Activated T-cell treated with anti-CD3 and anti-CD28 coated beads, Interleukin-2, amount 50 U/mL, for 72 hours (primary cell): ENCODE measurements around the gene AKT1. TPM values are rescaled to one million over a fixed set of nuclear protein-coding genes. Genes with fewer than 3 reads are reported as not detected.

Experiments
- ATAC-seq, 2 donors: fragments of 150-1000 bp; cut with Tn5 transposase; replicated peaks in 1 of 2; 2 replicates each; pipeline ENCODE4 v1.10.0; 2021; ENCODE audit warnings: moderate library complexity in 2 of 2, mild to moderate bottlenecking in 1 of 2
- DNase-seq, 2 donors: peaks; one replicate each; pipeline ENCODE4 v3.0.0; 2021 to 2022; ENCODE audit warnings: mixed read lengths in 1 of 2
- H3K27ac Mint-ChIP-seq: one replicate; pipeline ENCODE4 v1.8.0; 2022; ENCODE audit warnings: mild to moderate bottlenecking, moderate library complexity, mixed read lengths
- H3K27me3 Mint-ChIP-seq: one replicate; pipeline ENCODE4 v1.8.0; 2022; ENCODE audit warnings: low read depth, mixed read lengths
- H3K36me3 Mint-ChIP-seq, 2 donors: one replicate each; pipeline ENCODE4 v1.8.0; 2022; ENCODE audit warnings: mixed read lengths in 2 of 2, mild to moderate bottlenecking in 1 of 2; ENCODE audit not compliant: insufficient read depth in 2 of 2
- H3K4me1 Mint-ChIP-seq: one replicate; pipeline ENCODE4 v1.8.0; 2022; ENCODE audit warnings: low read depth, mixed read lengths
- H3K4me3 Mint-ChIP-seq, 2 donors: one replicate each; pipeline ENCODE4 v1.8.0; 2022; ENCODE audit warnings: mild to moderate bottlenecking in 2 of 2, mixed read lengths in 2 of 2, moderate library complexity in 2 of 2
- H3K9me3 Mint-ChIP-seq, 2 donors: one replicate each; pipeline ENCODE4 v1.8.0; 2022; ENCODE audit warnings: mixed read lengths in 2 of 2
- total RNA-seq, 2 donors: library from RNA; stranded (reverse); gene quantifications; one replicate each; pipeline ENCODE4 v1.2.3, GENCODE V29; 2022

AKT1 gene
- total RNA-seq, 2 donors from 2014 or later: 98.0 to 113 TPM

DNA sequence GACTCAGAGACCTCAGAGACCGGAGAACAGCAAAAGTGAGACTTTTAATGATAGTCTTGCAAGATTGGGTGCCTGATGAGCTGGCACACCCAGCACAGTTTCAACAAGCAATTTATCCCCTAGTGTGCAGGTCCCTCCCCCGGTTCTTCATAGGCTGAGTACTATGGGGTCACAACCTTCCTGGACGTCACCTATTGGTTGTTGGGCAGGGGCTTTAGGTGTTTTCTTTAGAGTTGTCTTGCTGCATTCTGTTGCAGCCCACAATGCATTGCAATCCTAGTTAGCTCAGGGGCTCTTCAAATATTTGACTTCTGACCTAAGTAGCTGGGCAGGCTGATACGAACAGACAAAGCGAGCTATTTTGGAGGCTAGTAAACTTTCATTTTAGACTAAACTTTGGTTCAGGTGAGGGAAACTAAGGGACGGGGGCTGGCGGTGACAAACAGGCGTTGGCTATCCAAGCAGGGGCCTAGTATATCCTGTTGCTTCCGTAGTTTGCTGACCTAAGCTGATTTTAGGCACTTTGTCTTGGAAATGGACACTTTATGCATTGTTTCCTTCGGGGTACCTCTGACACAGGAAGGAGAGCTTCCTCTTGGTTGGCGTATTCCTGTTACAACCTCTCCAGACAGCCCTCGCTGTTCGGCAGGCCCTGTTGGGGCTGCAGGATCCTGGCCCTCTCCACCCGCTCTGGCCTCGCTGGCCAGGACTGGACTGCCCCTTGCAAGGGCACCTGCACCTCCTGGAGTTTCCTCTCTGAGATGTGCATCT lies 28.5 kb downstream of the AKT1 start:
- Mint-ChIP-seq H3K27ac (no peak overlapping the region), H3K27me3 (no peaks in the 10 kb centered on the region), H3K9me3 (peaks cover 1 to 2% of the 10 kb centered on the region in 2 donors), H3K4me1 (peaks cover 8% of the 10 kb centered on the region), H3K4me3 (no peak overlapping the region), H3K36me3 (peaks cover 6 to 9% of the 10 kb centered on the region in 2 donors)
- no peak for ATAC-seq
- DNase-seq: no peak

DNA sequence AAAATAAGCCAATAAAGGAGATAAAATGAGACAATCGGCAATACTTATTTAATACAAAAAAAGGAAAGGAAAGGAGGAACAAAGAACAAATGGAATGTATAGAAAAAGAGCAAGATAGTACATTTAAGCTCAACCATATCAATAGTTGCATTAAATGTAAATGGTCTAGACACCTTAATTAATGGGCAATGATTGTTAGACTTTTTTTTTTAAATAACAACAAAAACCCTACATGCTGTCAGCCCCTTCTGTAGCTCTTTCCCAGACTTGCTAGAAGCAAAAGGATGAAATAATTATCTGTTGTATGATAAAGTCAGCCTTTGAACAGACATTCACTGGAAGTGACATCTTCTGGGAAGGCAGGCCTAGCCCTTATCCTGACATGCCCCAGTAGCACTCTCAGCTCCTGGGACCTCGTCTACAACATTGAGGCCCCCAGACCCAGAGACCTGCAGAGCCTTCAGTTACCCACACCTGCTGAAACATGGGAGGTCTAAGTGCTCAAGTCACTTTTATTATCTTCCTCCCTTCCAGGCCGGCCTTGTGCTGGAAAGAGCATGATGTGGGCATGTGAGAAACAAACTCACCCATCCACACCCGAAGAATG lies 29.2 kb downstream of the AKT1 start:
- Mint-ChIP-seq H3K36me3 (peaks cover 4 to 5% of the 10 kb centered on the region in 2 donors), H3K9me3 (peaks cover 1 to 2% of the 10 kb centered on the region in 2 donors), H3K4me3 (no peak overlapping the region), H3K27ac (peak overlapping the region; percentile 74), H3K4me1 (peaks cover 8% of the 10 kb centered on the region), H3K27me3 (no peaks in the 10 kb centered on the region)
- no peak for DNase-seq
- no peak for ATAC-seq

DNA sequence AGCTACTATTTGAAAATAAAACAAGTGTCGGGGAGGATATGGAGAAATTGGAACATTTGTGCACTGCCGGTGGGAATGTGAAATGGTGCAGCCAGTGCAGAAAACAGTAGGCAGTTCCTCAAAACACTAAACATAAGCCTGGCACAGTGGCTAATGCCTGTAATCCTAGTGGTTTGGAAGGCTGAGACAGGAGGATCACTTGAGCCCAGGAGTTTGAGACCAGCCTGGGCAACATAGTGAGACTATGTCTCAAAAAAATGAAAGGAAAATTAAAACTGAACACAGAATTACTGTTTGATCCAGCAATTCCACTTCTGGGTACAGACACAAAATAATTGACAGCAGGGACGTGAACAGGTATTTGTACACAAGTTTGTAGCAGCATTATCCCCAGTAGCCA lies 30.0 kb downstream of the AKT1 start:
- no peak overlapping the region for H3K4me3 Mint-ChIP-seq
- no peaks in the 10 kb centered on the region for H3K27me3 Mint-ChIP-seq
- DNase-seq (no peak), ATAC-seq (no peak)
- peaks cover 2 to 3% of the 10 kb centered on the region in 2 donors for H3K36me3 Mint-ChIP-seq
- peaks cover 8% of the 10 kb centered on the region for H3K4me1 Mint-ChIP-seq
- no peak overlapping the region for H3K27ac Mint-ChIP-seq
- peaks cover 0 to 1% of the 10 kb centered on the region in 2 donors for H3K9me3 Mint-ChIP-seq

DNA sequence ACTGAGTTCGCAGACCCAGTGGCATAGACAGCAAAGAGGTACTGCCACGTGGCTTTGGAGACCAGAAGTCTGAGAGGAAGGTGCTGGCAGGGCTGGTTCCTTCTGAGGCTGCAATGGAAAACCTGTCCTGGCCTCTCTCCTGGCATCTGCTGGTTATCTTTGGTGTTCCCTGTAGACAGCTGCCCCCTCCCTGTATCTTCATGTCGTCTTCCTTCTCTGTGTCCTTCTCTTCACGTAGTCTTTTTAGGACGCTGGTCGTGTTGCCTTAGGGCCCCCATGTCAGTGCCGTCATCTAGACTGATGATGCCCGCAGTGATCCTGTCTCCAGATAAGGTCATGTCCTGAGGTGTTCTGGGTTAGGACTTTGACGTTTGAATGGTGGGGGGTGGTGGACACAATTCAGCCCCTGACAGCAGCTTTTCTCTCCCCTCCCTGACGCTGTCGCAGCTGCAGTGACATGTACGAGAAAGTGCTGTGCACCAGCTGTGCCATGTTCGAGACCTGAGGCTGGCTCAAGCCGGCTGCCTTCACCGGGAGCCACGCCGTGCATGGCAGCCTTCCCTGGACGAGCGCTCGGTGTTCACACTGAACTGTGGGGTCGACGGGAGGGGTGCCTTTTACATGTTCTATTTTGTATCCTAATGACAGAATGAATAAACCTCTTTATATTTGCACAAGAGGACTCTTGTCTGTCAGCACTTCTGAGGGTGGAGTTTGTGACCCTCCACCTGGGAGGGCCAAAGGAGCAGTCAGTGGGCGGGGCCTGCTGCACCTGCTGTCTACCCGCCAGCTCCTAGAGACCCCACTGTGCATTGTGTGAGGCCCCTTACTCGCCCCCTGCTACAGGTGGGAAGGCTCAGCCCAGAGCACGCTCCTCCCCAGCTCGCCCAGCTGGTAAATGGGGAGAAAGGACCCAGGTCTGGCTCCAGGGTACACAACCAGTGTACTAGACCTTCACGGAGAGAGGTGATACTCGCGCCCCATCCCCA lies 36.3 kb downstream of the AKT1 start:
- H3K27ac Mint-ChIP-seq: no peak overlapping the region
- peaks cover 2 to 3% of the 10 kb centered on the region in 2 donors for H3K36me3 Mint-ChIP-seq
- H3K9me3 Mint-ChIP-seq: no peaks in the 10 kb centered on the region
- DNase-seq (no peak), ATAC-seq (no peak)
- H3K4me1 Mint-ChIP-seq: peaks cover 29% of the 10 kb centered on the region
- no peak overlapping the region for H3K4me3 Mint-ChIP-seq
- H3K27me3 Mint-ChIP-seq: no peaks in the 10 kb centered on the region

DNA sequence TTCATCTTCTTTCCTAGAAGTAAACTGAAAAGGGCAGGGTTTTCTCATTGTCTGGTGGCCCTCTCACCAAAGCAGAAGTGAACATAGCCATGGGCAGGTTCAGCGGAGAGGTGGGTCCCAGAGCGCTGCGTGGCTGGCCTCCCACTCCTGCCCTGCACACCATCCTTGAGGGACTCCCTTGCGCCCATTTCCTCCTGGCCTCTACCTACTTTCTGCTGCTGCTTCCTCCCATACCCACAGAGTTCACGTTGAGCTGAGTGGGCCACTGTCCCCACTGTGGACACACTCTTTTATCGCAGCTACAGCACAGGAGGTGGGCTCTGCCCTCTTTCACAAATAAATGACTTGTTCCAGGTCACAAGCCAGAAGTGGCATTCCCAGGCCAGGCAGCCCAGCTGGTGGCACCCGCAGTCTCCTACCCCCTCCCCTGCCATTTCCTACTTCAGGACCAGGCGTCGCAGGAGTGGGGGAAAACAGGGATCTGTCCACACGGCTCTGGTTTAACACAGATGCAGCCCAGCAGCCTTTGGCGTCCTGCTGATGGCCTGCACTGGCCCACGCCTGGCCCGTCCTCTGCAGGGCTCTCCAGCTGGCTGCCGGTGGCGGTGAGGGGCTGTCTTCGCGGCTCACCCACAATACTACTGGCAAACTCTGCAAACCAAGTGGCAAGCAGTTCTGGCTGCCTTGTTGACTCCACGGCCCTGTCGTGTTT lies 37.7 kb downstream of the AKT1 start:
- no peak overlapping the region for H3K4me3 Mint-ChIP-seq
- peaks cover 38% of the 10 kb centered on the region for H3K4me1 Mint-ChIP-seq
- no peaks in the 10 kb centered on the region for H3K9me3 Mint-ChIP-seq
- H3K36me3 Mint-ChIP-seq: peaks cover 3 to 5% of the 10 kb centered on the region in 2 donors
- no peak overlapping the region for H3K27ac Mint-ChIP-seq
- DNase-seq: no peak
- ATAC-seq: no peak
- H3K27me3 Mint-ChIP-seq: no peaks in the 10 kb centered on the region

DNA sequence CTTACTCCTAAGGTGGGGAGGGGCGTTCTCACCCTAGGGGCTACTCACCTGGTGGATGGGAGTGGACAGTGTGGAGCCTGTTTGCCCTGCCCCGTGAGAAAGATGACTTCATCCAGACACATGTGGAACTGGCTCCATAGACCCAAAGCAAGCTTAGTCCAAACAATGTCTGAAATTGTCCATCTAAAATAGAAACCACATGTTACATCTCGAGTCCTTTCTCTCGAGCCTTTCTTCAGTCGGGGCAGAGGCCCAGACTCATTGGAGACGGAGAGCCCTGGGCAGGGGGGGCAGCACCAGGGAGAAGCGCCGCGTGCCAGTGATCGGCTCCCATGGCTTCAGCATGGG lies 38.3 kb downstream of the AKT1 start:
- DNase-seq (no peak), ATAC-seq (no peak)
- peaks cover 3 to 4% of the 10 kb centered on the region in 2 donors for H3K36me3 Mint-ChIP-seq
- H3K4me3 Mint-ChIP-seq: no peak overlapping the region
- peaks cover 38% of the 10 kb centered on the region for H3K4me1 Mint-ChIP-seq
- H3K9me3 Mint-ChIP-seq: no peaks in the 10 kb centered on the region
- no peak overlapping the region for H3K27ac Mint-ChIP-seq
- H3K27me3 Mint-ChIP-seq: no peaks in the 10 kb centered on the region

DNA sequence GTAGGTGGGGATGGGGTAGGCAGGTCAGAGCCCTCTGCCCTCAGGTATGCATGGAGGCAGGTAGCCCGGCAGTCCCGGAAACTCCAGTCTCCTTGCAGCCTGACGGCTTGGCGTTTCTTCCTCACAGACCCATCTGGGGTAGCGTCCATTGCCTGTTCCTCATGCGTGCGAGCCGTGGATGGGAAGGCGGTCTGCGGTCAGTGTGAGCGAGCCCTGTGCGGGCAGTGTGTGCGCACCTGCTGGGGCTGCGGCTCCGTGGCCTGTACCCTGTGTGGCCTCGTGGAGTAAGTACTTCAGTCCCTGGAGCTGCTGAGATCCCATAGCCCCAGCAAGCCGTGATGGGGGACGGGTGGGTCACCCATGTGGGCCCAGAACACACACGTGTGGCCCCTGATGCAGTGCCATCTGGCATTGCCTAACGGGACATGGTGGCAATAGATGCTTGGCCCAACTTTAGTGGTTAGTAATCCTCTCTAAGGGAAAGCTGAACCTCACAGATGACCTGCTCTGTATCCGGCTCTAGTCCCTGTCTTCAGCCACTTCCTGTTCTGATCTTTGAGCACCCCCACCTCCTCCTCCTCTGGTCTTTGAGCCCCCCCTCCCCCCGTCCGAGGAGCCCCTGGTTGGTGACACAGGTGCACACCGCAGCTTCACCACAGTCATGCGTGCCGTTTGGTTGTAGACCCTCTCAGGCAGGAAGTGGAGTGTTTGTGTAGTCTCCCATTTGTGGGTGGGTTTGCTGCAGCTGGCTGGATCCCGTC lies 38.9 kb downstream of the AKT1 start:
- H3K9me3 Mint-ChIP-seq: no peaks in the 10 kb centered on the region
- DNase-seq: no peak
- H3K4me3 Mint-ChIP-seq: no peak overlapping the region
- H3K27ac Mint-ChIP-seq: no peak overlapping the region
- H3K27me3 Mint-ChIP-seq: no peaks in the 10 kb centered on the region
- H3K4me1 Mint-ChIP-seq: peaks cover 38% of the 10 kb centered on the region
- peaks cover 2 to 3% of the 10 kb centered on the region in 2 donors for H3K36me3 Mint-ChIP-seq
- no peak for ATAC-seq

DNA sequence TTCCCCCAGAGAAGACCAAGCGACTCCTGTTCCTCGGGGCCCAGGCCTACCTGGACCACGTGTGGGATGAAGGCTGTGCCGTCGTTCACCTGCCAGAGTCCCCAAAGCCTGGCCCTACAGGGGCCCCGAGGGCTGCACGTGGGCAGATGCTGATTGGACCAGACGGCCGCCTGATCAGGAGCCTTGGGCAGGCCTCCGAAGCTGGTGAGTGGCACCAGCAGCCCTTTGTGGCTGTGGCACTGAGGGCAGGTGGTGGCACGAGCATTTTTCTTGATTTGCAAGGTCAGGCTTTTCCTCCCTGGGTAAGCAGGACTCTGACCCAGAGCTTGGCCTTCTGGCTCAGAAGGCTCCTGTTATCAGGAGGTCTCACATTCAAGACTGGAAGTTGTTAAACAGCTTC lies 39.9 kb downstream of the AKT1 start:
- Mint-ChIP-seq H3K27me3 (no peaks in the 10 kb centered on the region), H3K36me3 (peaks cover 0 to 2% of the 10 kb centered on the region in 2 donors), H3K4me3 (no peak overlapping the region), H3K4me1 (peaks cover 38% of the 10 kb centered on the region), H3K27ac (no peak overlapping the region), H3K9me3 (no peaks in the 10 kb centered on the region)
- ATAC-seq (no peak), DNase-seq (no peak)

DNA sequence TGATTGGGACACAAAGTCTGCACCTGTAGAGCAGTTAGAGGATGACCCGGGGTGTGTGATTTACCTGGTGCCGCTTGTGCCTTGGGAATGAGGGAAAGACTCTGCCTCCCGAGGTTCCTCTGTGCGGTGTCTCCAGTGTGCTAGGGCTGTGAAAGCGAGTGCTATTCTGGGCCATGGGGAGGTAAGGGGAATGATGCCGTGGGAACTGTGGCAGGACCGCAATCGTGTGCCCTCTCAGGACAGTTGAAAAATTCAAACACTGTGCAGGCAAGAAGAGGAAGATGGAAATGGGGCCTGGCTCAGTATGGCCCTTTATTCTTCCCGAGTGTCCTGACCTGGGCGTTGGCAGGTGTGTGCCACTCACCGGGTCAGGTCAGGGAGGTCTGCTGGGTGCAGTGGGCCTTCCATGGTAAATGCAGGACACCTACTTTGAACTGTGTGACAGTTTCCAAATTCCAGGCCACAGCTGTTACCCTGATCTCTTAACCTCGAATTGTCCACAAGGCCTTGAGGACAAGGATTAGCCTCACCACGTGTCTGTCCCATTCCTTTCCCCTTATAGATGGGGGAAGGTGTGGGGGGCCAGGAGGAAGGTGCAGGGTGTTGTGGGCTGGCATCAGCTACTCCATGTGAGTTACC lies 41.2 kb downstream of the AKT1 start:
- peak overlapping the region; percentile 91 to 96 for H3K4me3 Mint-ChIP-seq
- no peaks in the 10 kb centered on the region for H3K9me3 Mint-ChIP-seq
- peak overlapping the region; percentile 55 for H3K27ac Mint-ChIP-seq
- H3K36me3 Mint-ChIP-seq: peaks cover 0 to 2% of the 10 kb centered on the region in 2 donors
- peaks cover 38% of the 10 kb centered on the region for H3K4me1 Mint-ChIP-seq
- DNase-seq (no peak), ATAC-seq (no peak)
- no peaks in the 10 kb centered on the region for H3K27me3 Mint-ChIP-seq

DNA sequence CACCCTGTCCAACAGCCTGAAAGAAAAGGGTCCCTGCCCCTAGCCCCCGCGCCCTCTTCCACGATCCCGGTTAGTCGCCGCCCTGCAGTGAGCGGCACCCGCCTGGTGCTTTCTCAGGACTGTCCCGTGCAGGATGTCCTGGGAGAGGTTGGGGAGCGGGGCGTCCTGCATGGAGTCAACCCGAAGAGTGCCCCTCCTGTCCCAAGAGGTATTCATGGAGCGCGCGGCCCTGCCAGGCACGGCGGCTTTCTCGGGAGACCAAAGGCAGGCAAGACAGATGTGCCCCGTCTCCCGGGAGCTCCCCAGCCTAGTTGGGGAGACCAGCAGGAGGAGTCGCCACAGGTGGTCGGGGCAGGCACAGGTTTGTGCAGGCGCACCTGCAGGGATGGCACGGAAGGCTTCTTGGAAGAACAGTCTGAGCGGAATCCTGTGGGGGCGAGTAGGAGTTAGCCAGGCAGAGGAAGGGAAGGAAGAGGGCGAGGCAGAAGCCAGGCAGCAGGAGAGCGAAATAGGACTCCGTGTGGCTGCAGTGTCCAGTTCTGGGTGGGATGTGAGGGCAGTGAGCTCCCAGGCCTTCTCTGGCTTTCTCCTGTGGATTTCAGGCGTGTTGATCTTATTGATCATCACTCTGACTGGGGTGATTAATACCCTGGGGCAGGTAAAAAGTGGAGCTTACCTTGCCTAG lies 41.9 kb downstream of the AKT1 start:
- peak overlapping the region; percentile 59 for H3K27ac Mint-ChIP-seq
- H3K9me3 Mint-ChIP-seq: no peaks in the 10 kb centered on the region
- DNase-seq (peak in 1 of 2 donors; percentile 26), ATAC-seq (no peak)
- H3K27me3 Mint-ChIP-seq: no peaks in the 10 kb centered on the region
- peaks cover 0 to 2% of the 10 kb centered on the region in 2 donors for H3K36me3 Mint-ChIP-seq
- peaks cover 38% of the 10 kb centered on the region for H3K4me1 Mint-ChIP-seq
- H3K4me3 Mint-ChIP-seq: peak overlapping the region; percentile 91 to 96

DNA sequence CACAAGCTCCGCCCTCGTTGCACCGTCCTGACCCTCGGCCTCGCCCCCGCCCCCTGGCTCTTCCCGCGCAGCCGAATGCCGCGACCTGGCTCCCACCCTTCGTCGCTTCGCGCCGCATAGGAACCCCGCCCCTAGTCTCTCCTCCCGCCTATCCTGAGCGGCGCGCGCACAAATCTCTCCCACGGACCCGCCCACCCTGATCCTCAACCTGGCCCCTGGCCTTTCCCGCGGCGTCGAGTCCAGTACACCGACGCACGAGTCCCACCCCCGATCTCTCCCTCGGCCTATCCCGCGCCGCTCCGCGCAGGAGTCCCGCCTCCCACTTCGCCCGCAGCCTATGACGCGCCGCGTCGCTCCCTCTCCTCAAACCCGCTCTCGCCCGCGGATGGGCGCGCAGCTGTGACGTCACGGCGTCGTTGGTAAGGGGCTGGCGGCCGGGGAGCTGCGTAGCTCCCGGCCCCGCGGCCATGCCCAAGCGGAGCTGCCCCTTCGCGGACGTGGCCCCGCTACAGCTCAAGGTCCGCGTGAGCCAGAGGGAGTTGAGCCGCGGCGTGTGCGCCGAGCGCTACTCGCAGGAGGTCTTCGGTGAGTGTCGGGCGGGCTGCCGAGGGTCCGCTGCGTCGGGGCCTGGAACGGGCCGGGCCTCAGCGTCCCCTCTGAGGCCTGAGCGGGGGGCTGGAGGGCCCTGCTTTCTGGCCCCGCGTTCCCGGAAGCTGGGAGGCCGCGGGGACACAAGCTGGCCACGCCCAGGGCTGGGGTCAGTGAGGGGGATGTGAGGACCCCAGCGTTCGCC lies 42.6 kb downstream of the AKT1 start, which contains the start of gene SIVA1:
Gene SIVA1 (plus strand): TSS at position 413 of the 793 bp plus-strand sequence. CDS start 55 bp downstream, at position 468.
- no peaks in the 10 kb centered on the region for H3K27me3 Mint-ChIP-seq
- H3K27ac Mint-ChIP-seq: peak within 1 kb of the TSS; percentile 72
- H3K4me3 Mint-ChIP-seq: peak within 1 kb of the TSS; percentile 91 to 96
- DNase-seq (peak; percentile 100), ATAC-seq (peak; percentile 92)
- H3K9me3 Mint-ChIP-seq: no peaks in the 10 kb centered on the region
- peaks cover 38% of the 10 kb centered on the region for H3K4me1 Mint-ChIP-seq
- H3K36me3 Mint-ChIP-seq: peaks cover 0 to 2% of the 10 kb centered on the region in 2 donors
